ENCODE results near the gene MYOM1.

Gene MYOM1

DNA sequence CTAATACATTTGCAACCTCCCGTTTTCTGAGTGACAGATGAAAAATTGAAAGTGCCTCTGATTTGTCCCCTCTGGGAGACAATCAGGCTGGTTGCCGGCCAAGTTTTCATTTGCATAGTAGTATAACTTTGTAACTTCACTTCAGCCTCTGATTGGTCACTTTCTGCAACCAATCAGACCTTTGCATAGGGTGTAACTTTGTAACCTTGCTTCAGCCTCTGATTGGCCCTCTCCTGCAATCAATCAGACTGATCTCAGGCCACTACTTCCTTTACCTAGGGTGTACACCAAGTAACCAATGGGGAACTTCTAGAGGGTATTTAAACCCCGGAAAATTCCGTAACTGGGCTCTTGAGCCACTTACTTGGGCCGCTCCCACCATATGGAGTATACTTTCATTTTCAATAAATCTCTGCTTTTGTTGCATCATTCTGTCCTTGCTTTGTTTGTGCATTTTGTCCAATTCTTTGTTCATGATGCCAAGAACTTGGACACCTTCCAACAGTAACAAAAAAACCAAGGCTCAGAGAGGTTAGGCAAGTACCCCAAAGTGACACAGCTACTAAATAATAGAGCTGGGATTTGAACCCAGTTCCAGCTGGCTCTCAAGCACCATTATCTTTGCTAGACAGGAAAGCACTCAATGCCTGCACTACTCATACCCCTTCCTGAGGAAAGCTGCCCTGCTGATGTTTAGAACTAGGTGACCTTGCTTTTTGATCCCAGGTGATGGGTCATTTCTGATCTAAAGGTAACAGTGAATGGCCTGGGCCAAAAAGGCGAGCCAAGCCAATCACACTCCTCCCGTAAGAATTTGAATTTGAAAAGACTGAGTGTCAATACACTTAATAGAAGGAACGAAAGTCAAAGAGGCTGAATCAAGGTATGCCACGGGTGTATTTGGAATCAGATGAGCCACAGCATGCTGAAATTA lies 10.9 kb upstream of the MYOM1 start:
- Histone ChIP-seq H3K14ac (ENCODE audit: low read length) (no peak overlapping the region), H3K4ac (ENCODE audit: low read length) (no peak overlapping the region), H3K4me1 (ENCODE audit: control insufficient read depth in 2 of 2, insufficient read depth in 1 of 2, low read depth in 1 of 2, low read length in 2 of 2) (peaks cover under 1 to 3% of the 10 kb centered on the region in 2 donors), H2BK15ac (ENCODE audit: low read length) (no peak overlapping the region), H3K9me3 (replicated peaks in 1 of 2; ENCODE audit: control insufficient read depth in 2 of 2, insufficient read depth in 1 of 2, low read depth in 1 of 2, low read length in 2 of 2) (no peaks in the 10 kb centered on the region), H3K9ac (ENCODE audit: low read depth, low read length, poor library complexity) (no peak overlapping the region), H3K27ac (replicated peaks; ENCODE audit: low read length) (no peak overlapping the region), H4K91ac (ENCODE audit: low read depth, low read length, poor library complexity) (no peak overlapping the region), H2AK5ac (ENCODE audit: low read depth, low read length) (no peak overlapping the region), H3K18ac (ENCODE audit: low read length) (no peak overlapping the region), H2BK5ac (ENCODE audit: low read length) (no peak overlapping the region), H3K36me3 (replicated peaks in 1 of 2; ENCODE audit: control insufficient read depth in 2 of 2, insufficient read depth in 2 of 2, low read length in 2 of 2) (no peaks in the 10 kb centered on the region), H2AFZ (ENCODE audit: low read length) (no peak overlapping the region), H3K27me3 (ENCODE audit: control insufficient read depth in 3 of 3, insufficient read depth in 3 of 3, low read depth in 1 of 3, low read length in 3 of 3) (no peaks in the 10 kb centered on the region), H3K23ac (ENCODE audit: low read depth, low read length, poor library complexity) (no peak overlapping the region), H3K4me2 (ENCODE audit: insufficient read depth, low read length, poor library complexity, severe bottlenecking) (no peak overlapping the region), H3K4me3 (ENCODE audit: low read length in 2 of 2) (no peak overlapping the region), H4K8ac (ENCODE audit: low read depth, low read length) (no peak overlapping the region), H3K79me1 (ENCODE audit: low read depth, low read length) (no peaks in the 10 kb centered on the region), H2BK120ac (ENCODE audit: low read depth, low read length) (no peak overlapping the region), H2BK12ac (ENCODE audit: low read length) (no peak overlapping the region)
- WGBS, 2 donors (ENCODE audit: extremely low coverage in 2 of 2, insufficient read length in 2 of 2, insufficient replicate concordance in 1 of 2), result no CpG with 5 or more reads among the region's 9 CpGs
- DNase-seq (ENCODE audit: low spot score), result no peak

DNA sequence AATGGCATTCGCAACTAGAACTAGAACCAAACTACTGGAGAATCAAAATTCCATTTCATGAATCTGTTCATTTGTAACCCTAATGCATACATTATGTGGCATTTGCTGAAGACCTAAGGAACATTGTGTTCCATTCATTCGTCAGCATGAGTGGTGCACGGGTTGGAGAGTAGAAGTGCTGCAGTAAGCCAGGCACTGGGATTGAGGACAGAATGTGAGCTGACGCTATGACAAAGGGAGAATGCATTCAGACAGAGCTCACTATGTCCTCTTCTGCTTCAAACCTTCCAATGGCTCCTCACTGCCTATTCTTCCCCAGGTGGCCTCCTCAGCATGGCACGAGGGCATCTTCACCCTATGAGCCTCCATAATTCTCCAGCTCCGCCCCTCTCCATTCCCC lies 6.3 kb upstream of the MYOM1 start:
- no peak overlapping the region for H3K9ac ChIP-seq (ENCODE audit: low read depth, low read length, poor library complexity)
- H3K14ac ChIP-seq (ENCODE audit: low read length), result no peak overlapping the region
- H2BK12ac ChIP-seq (ENCODE audit: low read length), result no peak overlapping the region
- no CpG with 5 or more reads among the region's 6 CpGs for WGBS, 2 donors (ENCODE audit: extremely low coverage in 2 of 2, insufficient read length in 2 of 2, insufficient replicate concordance in 1 of 2)
- H2BK120ac ChIP-seq (ENCODE audit: low read depth, low read length), result no peak overlapping the region
- no peak overlapping the region for H4K8ac ChIP-seq (ENCODE audit: low read depth, low read length)
- no peak overlapping the region for H4K91ac ChIP-seq (ENCODE audit: low read depth, low read length, poor library complexity)
- no peak overlapping the region for H2BK15ac ChIP-seq (ENCODE audit: low read length)
- no peak overlapping the region for H2AK5ac ChIP-seq (ENCODE audit: low read depth, low read length)
- no peaks in the 10 kb centered on the region for H3K27me3 ChIP-seq (ENCODE audit: control insufficient read depth in 3 of 3, insufficient read depth in 3 of 3, low read depth in 1 of 3, low read length in 3 of 3)
- no peak overlapping the region for H3K4me3 ChIP-seq (ENCODE audit: low read length in 2 of 2)
- no peak overlapping the region for H3K4ac ChIP-seq (ENCODE audit: low read length)
- no peak overlapping the region for H3K4me2 ChIP-seq (ENCODE audit: insufficient read depth, low read length, poor library complexity, severe bottlenecking)
- peak overlapping the region; percentile 30 for H3K18ac ChIP-seq (ENCODE audit: low read length)
- H3K4me1 ChIP-seq (ENCODE audit: control insufficient read depth in 2 of 2, insufficient read depth in 1 of 2, low read depth in 1 of 2, low read length in 2 of 2), result peaks cover 2 to 5% of the 10 kb centered on the region in 2 donors
- no peak overlapping the region for H2BK5ac ChIP-seq (ENCODE audit: low read length)
- DNase-seq (ENCODE audit: low spot score), result no peak
- H3K79me1 ChIP-seq (ENCODE audit: low read depth, low read length), result no peaks in the 10 kb centered on the region
- peak overlapping the region; percentile 47 for H3K23ac ChIP-seq (ENCODE audit: low read depth, low read length, poor library complexity)
- no peaks in the 10 kb centered on the region for H3K36me3 ChIP-seq (replicated peaks in 1 of 2; ENCODE audit: control insufficient read depth in 2 of 2, insufficient read depth in 2 of 2, low read length in 2 of 2)
- no peak overlapping the region for H3K27ac ChIP-seq (replicated peaks; ENCODE audit: low read length)
- H3K9me3 ChIP-seq (replicated peaks in 1 of 2; ENCODE audit: control insufficient read depth in 2 of 2, insufficient read depth in 1 of 2, low read depth in 1 of 2, low read length in 2 of 2), result no peaks in the 10 kb centered on the region
- H2AFZ ChIP-seq (ENCODE audit: low read length), result no peak overlapping the region

DNA sequence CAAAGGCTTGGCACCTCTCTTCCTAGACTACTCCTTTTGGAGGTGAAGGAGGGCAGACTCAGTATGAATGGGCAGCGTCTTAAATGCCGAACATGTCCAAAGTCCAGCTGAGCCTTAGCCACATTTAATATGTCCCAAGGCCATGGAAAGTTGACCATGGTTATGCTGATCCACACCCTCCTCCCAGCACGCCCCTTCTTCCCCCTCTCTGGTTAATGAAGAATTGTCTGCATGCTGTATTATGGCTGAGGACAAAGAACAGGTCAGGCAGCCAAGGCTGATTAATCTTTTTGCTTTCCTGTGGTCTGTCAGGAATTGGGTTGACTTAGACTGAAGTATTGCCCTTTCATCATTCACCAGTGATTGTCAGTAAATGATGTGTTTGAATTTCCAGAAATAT lies 5.8 kb upstream of the MYOM1 start:
- no peak overlapping the region for H3K4me2 ChIP-seq (ENCODE audit: insufficient read depth, low read length, poor library complexity, severe bottlenecking)
- WGBS, 2 donors (ENCODE audit: extremely low coverage in 2 of 2, insufficient read length in 2 of 2, insufficient replicate concordance in 1 of 2), result no CpG with 5 or more reads among the region's 3 CpGs
- H2BK12ac ChIP-seq (ENCODE audit: low read length), result no peak overlapping the region
- no peak overlapping the region for H2BK5ac ChIP-seq (ENCODE audit: low read length)
- H3K9ac ChIP-seq (ENCODE audit: low read depth, low read length, poor library complexity), result no peak overlapping the region
- H3K23ac ChIP-seq (ENCODE audit: low read depth, low read length, poor library complexity), result no peak overlapping the region
- H3K9me3 ChIP-seq (replicated peaks in 1 of 2; ENCODE audit: control insufficient read depth in 2 of 2, insufficient read depth in 1 of 2, low read depth in 1 of 2, low read length in 2 of 2), result no peaks in the 10 kb centered on the region
- H4K91ac ChIP-seq (ENCODE audit: low read depth, low read length, poor library complexity), result no peak overlapping the region
- H3K36me3 ChIP-seq (replicated peaks in 1 of 2; ENCODE audit: control insufficient read depth in 2 of 2, insufficient read depth in 2 of 2, low read length in 2 of 2), result no peaks in the 10 kb centered on the region
- no peaks in the 10 kb centered on the region for H3K79me1 ChIP-seq (ENCODE audit: low read depth, low read length)
- no peak overlapping the region for H3K18ac ChIP-seq (ENCODE audit: low read length)
- no peak overlapping the region for H2BK15ac ChIP-seq (ENCODE audit: low read length)
- no peak overlapping the region for H3K4me3 ChIP-seq (ENCODE audit: low read length in 2 of 2)
- H3K4ac ChIP-seq (ENCODE audit: low read length), result no peak overlapping the region
- DNase-seq (ENCODE audit: low spot score), result no peak
- H2AFZ ChIP-seq (ENCODE audit: low read length), result no peak overlapping the region
- no peaks in the 10 kb centered on the region for H3K27me3 ChIP-seq (ENCODE audit: control insufficient read depth in 3 of 3, insufficient read depth in 3 of 3, low read depth in 1 of 3, low read length in 3 of 3)
- H3K4me1 ChIP-seq (ENCODE audit: control insufficient read depth in 2 of 2, insufficient read depth in 1 of 2, low read depth in 1 of 2, low read length in 2 of 2), result peaks cover 2 to 5% of the 10 kb centered on the region in 2 donors
- no peak overlapping the region for H2AK5ac ChIP-seq (ENCODE audit: low read depth, low read length)
- H4K8ac ChIP-seq (ENCODE audit: low read depth, low read length), result no peak overlapping the region
- H2BK120ac ChIP-seq (ENCODE audit: low read depth, low read length), result no peak overlapping the region
- no peak overlapping the region for H3K14ac ChIP-seq (ENCODE audit: low read length)
- no peak overlapping the region for H3K27ac ChIP-seq (replicated peaks; ENCODE audit: low read length)

DNA sequence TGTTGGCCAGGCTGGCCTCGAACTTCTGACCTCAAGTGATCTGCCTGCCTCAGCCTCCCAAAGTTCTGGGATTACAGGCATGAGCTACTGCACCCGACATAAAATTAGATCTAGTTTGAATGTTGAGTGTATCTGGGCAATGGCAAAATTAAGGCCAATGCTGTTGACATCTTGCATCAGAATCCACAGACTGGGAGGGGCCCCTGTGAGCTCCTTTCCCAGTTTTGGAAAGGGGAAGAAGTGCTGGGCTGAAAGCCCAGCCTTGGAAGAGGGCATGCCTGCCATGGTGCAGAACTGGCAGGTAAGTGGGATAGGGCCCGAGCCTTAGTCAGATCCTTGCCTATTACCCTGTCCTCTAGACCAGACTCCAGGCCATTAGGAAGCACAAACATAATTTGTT lies 4.5 kb upstream of the MYOM1 start:
- Histone ChIP-seq H3K79me1 (ENCODE audit: low read depth, low read length) (no peaks in the 10 kb centered on the region), H2AFZ (ENCODE audit: low read length) (no peak overlapping the region), H3K27ac (replicated peaks; ENCODE audit: low read length) (no peak overlapping the region), H2AK5ac (ENCODE audit: low read depth, low read length) (no peak overlapping the region), H2BK12ac (ENCODE audit: low read length) (no peak overlapping the region), H2BK120ac (ENCODE audit: low read depth, low read length) (no peak overlapping the region), H3K14ac (ENCODE audit: low read length) (no peak overlapping the region), H2BK15ac (ENCODE audit: low read length) (no peak overlapping the region), H2BK5ac (ENCODE audit: low read length) (no peak overlapping the region), H3K23ac (ENCODE audit: low read depth, low read length, poor library complexity) (no peak overlapping the region), H3K9me3 (replicated peaks in 1 of 2; ENCODE audit: control insufficient read depth in 2 of 2, insufficient read depth in 1 of 2, low read depth in 1 of 2, low read length in 2 of 2) (no peaks in the 10 kb centered on the region), H3K36me3 (replicated peaks in 1 of 2; ENCODE audit: control insufficient read depth in 2 of 2, insufficient read depth in 2 of 2, low read length in 2 of 2) (no peaks in the 10 kb centered on the region), H3K4me3 (ENCODE audit: low read length in 2 of 2) (no peak overlapping the region), H3K4me2 (ENCODE audit: insufficient read depth, low read length, poor library complexity, severe bottlenecking) (no peak overlapping the region), H4K8ac (ENCODE audit: low read depth, low read length) (no peak overlapping the region), H3K4ac (ENCODE audit: low read length) (no peak overlapping the region), H4K91ac (ENCODE audit: low read depth, low read length, poor library complexity) (no peak overlapping the region), H3K27me3 (ENCODE audit: control insufficient read depth in 3 of 3, insufficient read depth in 3 of 3, low read depth in 1 of 3, low read length in 3 of 3) (no peaks in the 10 kb centered on the region), H3K4me1 (ENCODE audit: control insufficient read depth in 2 of 2, insufficient read depth in 1 of 2, low read depth in 1 of 2, low read length in 2 of 2) (peaks cover 5% of the 10 kb centered on the region in 2 donors), H3K18ac (ENCODE audit: low read length) (no peak overlapping the region), H3K9ac (ENCODE audit: low read depth, low read length, poor library complexity) (no peak overlapping the region)
- no CpG with 5 or more reads among the region's 3 CpGs for WGBS, 2 donors (ENCODE audit: extremely low coverage in 2 of 2, insufficient read length in 2 of 2, insufficient replicate concordance in 1 of 2)
- no peak for DNase-seq (ENCODE audit: low spot score)
